A673 (cell line): Measurements from ENCODE around the gene GPR158.

Experiments used
- CTCF ChIP-seq: fragments of 300-800, 200-600 bp; sonication (generic); conservative IDR thresholded peaks from 2 replicates; pipeline ENCODE4 v1.5.1; 2017; ENCODE audit warnings: low read depth, mild to moderate bottlenecking, antibody characterized with exemption, low read length, moderate library complexity, mixed read lengths
- EZH2 ChIP-seq: fragments of 200-600 bp; sonication (generic); IDR thresholded peaks from 2 replicates; pipeline ENCODE4 v1.6.1; 2017; ENCODE audit warnings: borderline replicate concordance, low read depth, mild to moderate bottlenecking, mixed read lengths, antibody characterized with exemption, low read length; ENCODE audit not compliant: poor library complexity, severe bottlenecking

GRCh38 chr10:25297466-25297865, 122.7 kb downstream of the GPR158 start:
- TF ChIP-seq EZH2 (no peak), CTCF (no peak)
